NOMO-1 treated with dmso at 0.1 percent for 144 hours (cell line): ENCODE results near the gene MTM1.

Source experiments
- DNase-seq: peaks from one replicate; lab custom pipeline; 2025; ENCODE audit not compliant: unreplicated experiment; lab: John Stamatoyannopoulos, UW

MTM1 gene

GRCh38 chrX:150704030-150704613 lies 135.7 kb downstream of the MTM1 start:
- no peak for DNase-seq

GRCh38 chrX:150712619-150713018 lies 144.2 kb downstream of the MTM1 start:
- DNase-seq = no peak

GRCh38 chrX:150715184-150715583 lies 146.8 kb downstream of the MTM1 start:
- DNase-seq = no peak

- DNase-seq = no peak
Observed at GRCh38 chrX:150719621-150720020, 151.2 kb downstream of the MTM1 start.
